Tibial artery (tissue), 4 donors: ENCODE data around the gene PLAC8.
A peak's percentile ranks its signal among the peaks of the same experiment; 100 is the strongest.
"Not testable (repeated sequence)": the region's sequence is repeated elsewhere in the genome, so short reads cannot be mapped to it uniquely, and the experiment has no call there.

Source experiments
- DNase-seq, 2 donors: peaks; one replicate each; pipeline ENCODE4 v3.0.0-alpha.2; 2019
- H3K27ac ChIP-seq, 2 donors: fragments of 200-600 bp; sonication (generic) in 1 of 2; 1 replicate in 1 of 2; 2 replicates in 1 of 2; pipeline ENCODE4 v1.5.1; 2018 to 2019; ENCODE audit warnings: mild to moderate bottlenecking in 1 of 2
- H3K27me3 ChIP-seq, 2 donors: fragments of 200-600 bp; sonication (generic) in 1 of 2; one replicate each; pipeline versions ENCODE4 v1.5.1 to v1.6.0; 2016 to 2019
- H3K36me3 ChIP-seq, 3 donors: fragments of 200-600 bp; sonication (generic) in 2 of 3; one replicate each; pipeline ENCODE4 v1.5.1; 2016 to 2019; ENCODE audit warnings: mild to moderate bottlenecking in 2 of 3
- H3K4me1 ChIP-seq, 4 donors: fragments of 200-600 bp; sonication (generic) in 2 of 4; 1 replicate in 3 of 4; 2 replicates in 1 of 4; pipeline ENCODE4 v1.5.1; 2016 to 2019
- H3K4me3 ChIP-seq, 2 donors: fragments of 200-600 bp; sonication (generic) in 1 of 2; 1 replicate in 1 of 2; 2 replicates in 1 of 2; pipeline ENCODE4 v1.5.1; 2018 to 2019; ENCODE audit warnings: mild to moderate bottlenecking in 2 of 2
- H3K9me3 ChIP-seq, 3 donors: fragments of 200-600 bp; sonication (generic) in 1 of 3; one replicate each; pipeline ENCODE4 v1.5.1; 2016 to 2019
- intact Hi-C: fragments of 100-400 bp; cut with DNase I; formaldehyde crosslinking; loops from one replicate; pipeline ENCODE4 v1.15.0; 2023; ENCODE audit warnings: low total_unique reads
- TF ChIP-seq, protein P1 (sequence below), 2 experiments: fragments of 200-600 bp in 1 of 2; fragments of 450-650 bp in 1 of 2; IDR thresholded peaks; one replicate each; pipeline ENCODE4 v1.5.1; 2017 to 2019; ENCODE audit warnings: antibody characterized with exemption in 2 of 2, mild to moderate bottlenecking in 1 of 2, moderate library complexity in 1 of 2

The PLAC8 gene

DNA sequence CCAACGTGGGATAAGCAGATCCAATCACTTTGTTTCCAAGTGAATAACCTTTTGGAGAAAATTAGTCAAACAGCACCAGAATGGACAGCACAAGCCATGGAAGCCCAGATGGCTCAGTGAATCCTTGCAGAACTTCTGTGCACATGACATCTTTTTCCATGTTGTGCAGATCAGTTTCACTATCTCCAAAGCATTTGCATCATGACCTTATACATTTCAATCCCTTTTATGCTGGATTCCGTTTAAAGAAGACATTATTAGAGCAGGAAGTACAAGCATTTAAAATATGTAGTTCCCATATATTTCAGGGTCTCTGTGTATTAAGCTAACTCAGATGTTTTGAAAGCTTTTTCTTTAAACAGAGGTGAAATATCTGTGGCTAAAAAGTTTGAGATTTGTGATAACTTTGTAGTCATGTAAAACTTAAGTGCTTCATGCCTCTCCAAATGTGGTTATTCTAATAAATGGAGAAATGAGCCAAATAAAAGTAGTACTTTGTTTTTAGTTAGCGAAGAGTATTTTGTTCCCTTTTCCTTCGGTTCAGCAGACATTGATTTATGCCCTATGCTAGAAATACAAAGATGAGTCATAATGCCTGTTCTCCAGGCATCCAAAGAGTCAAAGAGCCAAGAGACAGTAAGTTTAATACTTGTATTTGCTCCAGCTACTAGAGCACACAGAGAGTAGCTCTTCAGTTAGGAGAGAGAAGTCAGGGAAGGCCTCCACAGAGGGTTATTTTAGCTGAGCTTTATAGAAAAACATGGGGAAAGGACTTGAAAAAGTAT is 39.0 kb downstream of the PLAC8 start:
- intact Hi-C loops: loop anchor here (10.0 kb wide), 2 partner anchors 179 to 209 kb away; partner anchors contain the start of gene COQ2
- H3K9me3 ChIP-seq: no peaks in the 10 kb centered on the region
- H3K27ac ChIP-seq: no peak overlapping the region
- no peak overlapping the region for H3K4me3 ChIP-seq
- H3K4me1 ChIP-seq: no peaks in the 10 kb centered on the region
- TF ChIP-seq, protein P1, sequence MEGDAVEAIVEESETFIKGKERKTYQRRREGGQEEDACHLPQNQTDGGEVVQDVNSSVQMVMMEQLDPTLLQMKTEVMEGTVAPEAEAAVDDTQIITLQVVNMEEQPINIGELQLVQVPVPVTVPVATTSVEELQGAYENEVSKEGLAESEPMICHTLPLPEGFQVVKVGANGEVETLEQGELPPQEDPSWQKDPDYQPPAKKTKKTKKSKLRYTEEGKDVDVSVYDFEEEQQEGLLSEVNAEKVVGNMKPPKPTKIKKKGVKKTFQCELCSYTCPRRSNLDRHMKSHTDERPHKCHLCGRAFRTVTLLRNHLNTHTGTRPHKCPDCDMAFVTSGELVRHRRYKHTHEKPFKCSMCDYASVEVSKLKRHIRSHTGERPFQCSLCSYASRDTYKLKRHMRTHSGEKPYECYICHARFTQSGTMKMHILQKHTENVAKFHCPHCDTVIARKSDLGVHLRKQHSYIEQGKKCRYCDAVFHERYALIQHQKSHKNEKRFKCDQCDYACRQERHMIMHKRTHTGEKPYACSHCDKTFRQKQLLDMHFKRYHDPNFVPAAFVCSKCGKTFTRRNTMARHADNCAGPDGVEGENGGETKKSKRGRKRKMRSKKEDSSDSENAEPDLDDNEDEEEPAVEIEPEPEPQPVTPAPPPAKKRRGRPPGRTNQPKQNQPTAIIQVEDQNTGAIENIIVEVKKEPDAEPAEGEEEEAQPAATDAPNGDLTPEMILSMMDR (IDR thresholded peaks at IDR 0.05): no peak
- peaks cover 24 to 48% (median 32%) of the 10 kb centered on the region in 3 donors for H3K36me3 ChIP-seq
- DNase-seq: no peak
- H3K27me3 ChIP-seq: no peaks in the 10 kb centered on the region

- not testable (repeated sequence) for H3K4me1 ChIP-seq, DNase-seq, H3K27me3 ChIP-seq, H3K27ac ChIP-seq, H3K4me3 ChIP-seq, H3K9me3 ChIP-seq
- H3K36me3 ChIP-seq: peaks cover 29 to 54% (median 39%) of the 10 kb centered on the region in 3 donors
- intact Hi-C loops: loop anchor here (10.0 kb wide), 2 partner anchors 180 to 210 kb away; partner anchors contain the start of gene COQ2
Observed at GRCh38 chr4:83074783-83075182, 39.7 kb downstream of the PLAC8 start.

GRCh38 chr4:83074086-83074704 is 40.3 kb downstream of the PLAC8 start:
- Histone ChIP-seq H3K4me1 (no peaks in the 10 kb centered on the region), H3K27ac (no peak overlapping the region), H3K36me3 (peaks cover 33 to 60% (median 45%) of the 10 kb centered on the region in 3 donors), H3K4me3 (no peak overlapping the region), H3K27me3 (no peaks in the 10 kb centered on the region), H3K9me3 (no peaks in the 10 kb centered on the region)
- intact Hi-C loops: loop anchor here (10.0 kb wide), 2 partner anchors 181 to 211 kb away; partner anchors contain the start of gene COQ2
- DNase-seq: no peak
- TF ChIP-seq, protein P1 (IDR thresholded peaks at IDR 0.05): peak; percentile 59

- no peak overlapping the region for H3K4me3 ChIP-seq
- DNase-seq: no peak
- no peaks in the 10 kb centered on the region for H3K9me3 ChIP-seq
- TF ChIP-seq, protein P1 (IDR thresholded peaks at IDR 0.05): no peak
- no peaks in the 10 kb centered on the region for H3K27me3 ChIP-seq
- intact Hi-C loops: loop anchor here (10.0 kb wide), 2 partner anchors 184 to 214 kb away; partner anchors contain the start of gene COQ2
- no peaks in the 10 kb centered on the region for H3K4me1 ChIP-seq
- H3K36me3 ChIP-seq: peaks cover 49 to 86% (median 69%) of the 10 kb centered on the region in 3 donors
- no peak overlapping the region for H3K27ac ChIP-seq
Observed at GRCh38 chr4:83071116-83071515, 43.4 kb downstream of the PLAC8 start.

GRCh38 chr4:83067058-83067639 is 47.4 kb downstream of the PLAC8 start:
- intact Hi-C loops: no loop called here
- no peaks in the 10 kb centered on the region for H3K27me3 ChIP-seq
- H3K27ac ChIP-seq: no peak overlapping the region
- no peak for DNase-seq
- TF ChIP-seq, protein P1 (IDR thresholded peaks at IDR 0.05): no peak
- H3K9me3 ChIP-seq: no peaks in the 10 kb centered on the region
- no peak overlapping the region for H3K4me3 ChIP-seq
- no peaks in the 10 kb centered on the region for H3K4me1 ChIP-seq
- peaks cover 62 to 97% (median 89%) of the 10 kb centered on the region in 3 donors for H3K36me3 ChIP-seq
